LNCAP (cell line): ENCODE results near the gene SYNGR4.

Experiments
- TF ChIP-seq, protein P1 (sequence below): fragments of 450-650 bp; IDR thresholded peaks from 2 replicates; pipeline ENCODE4 v1.5.1; 2017; ENCODE audit warnings: mild to moderate bottlenecking

SYNGR4 gene

DNA sequence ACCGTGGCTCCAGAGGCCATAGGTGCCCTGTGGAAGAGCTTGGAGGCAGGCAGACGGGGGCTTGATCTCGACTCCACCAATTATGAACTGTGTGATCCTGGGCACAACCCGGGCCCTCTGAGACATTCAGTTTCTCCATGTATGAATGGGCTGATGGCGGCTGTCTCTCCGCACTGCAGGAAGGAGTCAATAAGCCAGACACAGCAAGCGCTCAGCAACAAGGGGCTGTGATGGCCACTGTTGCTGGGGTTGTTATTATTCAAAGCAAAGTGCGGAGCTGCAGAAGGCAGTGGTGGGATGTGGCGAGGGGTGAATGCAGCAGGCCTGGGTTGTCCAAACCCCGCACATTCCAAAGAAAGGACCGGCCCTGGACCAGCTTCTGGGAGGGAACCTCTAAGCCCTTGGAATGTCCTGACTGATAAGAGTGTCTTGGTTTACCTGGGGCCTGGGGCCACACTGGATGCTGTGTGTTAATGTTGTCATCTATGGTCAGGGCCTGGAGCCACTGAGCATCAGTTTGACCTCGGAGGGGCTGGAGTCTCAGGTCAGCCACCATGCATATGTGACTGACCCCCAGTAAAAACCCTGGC is 8.7 kb upstream of the SYNGR4 start:
- TF ChIP-seq, protein P1, sequence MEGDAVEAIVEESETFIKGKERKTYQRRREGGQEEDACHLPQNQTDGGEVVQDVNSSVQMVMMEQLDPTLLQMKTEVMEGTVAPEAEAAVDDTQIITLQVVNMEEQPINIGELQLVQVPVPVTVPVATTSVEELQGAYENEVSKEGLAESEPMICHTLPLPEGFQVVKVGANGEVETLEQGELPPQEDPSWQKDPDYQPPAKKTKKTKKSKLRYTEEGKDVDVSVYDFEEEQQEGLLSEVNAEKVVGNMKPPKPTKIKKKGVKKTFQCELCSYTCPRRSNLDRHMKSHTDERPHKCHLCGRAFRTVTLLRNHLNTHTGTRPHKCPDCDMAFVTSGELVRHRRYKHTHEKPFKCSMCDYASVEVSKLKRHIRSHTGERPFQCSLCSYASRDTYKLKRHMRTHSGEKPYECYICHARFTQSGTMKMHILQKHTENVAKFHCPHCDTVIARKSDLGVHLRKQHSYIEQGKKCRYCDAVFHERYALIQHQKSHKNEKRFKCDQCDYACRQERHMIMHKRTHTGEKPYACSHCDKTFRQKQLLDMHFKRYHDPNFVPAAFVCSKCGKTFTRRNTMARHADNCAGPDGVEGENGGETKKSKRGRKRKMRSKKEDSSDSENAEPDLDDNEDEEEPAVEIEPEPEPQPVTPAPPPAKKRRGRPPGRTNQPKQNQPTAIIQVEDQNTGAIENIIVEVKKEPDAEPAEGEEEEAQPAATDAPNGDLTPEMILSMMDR, result no peak

DNA sequence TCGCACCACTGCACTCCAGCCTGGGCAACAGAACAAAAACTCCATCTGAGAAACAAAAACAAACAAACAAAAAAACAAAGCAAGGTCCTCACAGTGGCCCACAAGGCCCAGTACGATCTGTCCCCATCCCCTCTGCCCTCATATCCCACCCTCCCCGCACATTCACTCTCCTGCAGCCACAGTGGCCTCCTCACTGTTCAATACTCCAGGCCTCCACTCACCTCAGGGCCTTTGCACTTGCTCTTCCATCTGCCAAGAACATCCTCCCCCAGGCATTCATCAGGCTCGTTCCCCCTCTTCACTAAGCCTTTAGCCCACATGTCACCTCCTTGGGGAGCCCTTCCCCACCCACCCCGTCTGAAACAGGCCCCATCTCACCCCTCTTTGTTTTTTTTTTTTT is 5.0 kb upstream of the SYNGR4 start:
- TF ChIP-seq, protein P1, result no peak

DNA sequence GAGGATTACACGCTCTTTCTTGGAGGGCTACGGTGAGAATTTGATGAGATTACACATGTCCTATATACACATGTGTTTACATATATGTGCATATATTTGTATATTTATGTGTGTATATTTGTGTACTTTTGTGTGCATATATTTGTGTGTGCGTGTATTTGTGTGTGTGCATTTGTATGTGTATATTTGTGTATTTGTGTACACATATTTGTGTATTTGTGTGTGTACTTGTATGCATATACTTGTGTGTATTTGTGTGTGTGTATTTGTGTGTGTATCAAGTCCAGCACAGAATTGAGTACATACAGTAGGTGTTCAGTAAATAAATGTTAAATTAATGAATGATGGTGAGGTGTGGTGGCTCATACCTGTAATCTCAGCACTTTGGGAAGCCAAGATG is 2.3 kb upstream of the SYNGR4 start:
- TF ChIP-seq, protein P1, result no peak

- TF ChIP-seq, protein P1, result no peak
Measured at GRCh38 chr19:48362716-48363499, 1.3 kb upstream of the SYNGR4 start.

DNA sequence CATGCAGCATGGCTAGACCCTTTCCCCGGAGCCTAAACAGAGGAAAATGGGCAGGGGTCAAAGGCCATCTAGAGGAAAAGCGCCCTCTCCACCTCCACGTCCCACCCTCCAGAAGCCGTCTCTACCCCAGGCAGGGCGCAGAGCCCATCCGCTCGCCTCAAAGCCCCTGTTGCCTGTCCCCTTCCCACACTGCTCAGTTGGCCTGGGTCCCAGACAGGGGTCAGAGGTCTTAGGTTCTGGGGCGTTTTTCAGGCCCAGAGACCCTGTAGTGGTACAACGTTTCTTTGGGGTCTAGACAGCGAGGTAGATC is 712 bp upstream of the SYNGR4 start:
- TF ChIP-seq, protein P1, result no peak

- TF ChIP-seq, protein P1, result no peak
Measured at GRCh38 chr19:48364598-48365348, 606 bp downstream of the SYNGR4 start.

- TF ChIP-seq, protein P1, result no peak
Measured at GRCh38 chr19:48365602-48366001, 1.4 kb downstream of the SYNGR4 start.
